ENCODE measurements around the gene THRA. TPM values are rescaled to one million over a fixed set of nuclear protein-coding genes. Genes with fewer than 3 reads are reported as not detected.

Gene THRA
- polyA plus RNA-seq, 1 of the 3 experiments (the other 2 are of a cell fraction) = 23.1 TPM

DNA sequence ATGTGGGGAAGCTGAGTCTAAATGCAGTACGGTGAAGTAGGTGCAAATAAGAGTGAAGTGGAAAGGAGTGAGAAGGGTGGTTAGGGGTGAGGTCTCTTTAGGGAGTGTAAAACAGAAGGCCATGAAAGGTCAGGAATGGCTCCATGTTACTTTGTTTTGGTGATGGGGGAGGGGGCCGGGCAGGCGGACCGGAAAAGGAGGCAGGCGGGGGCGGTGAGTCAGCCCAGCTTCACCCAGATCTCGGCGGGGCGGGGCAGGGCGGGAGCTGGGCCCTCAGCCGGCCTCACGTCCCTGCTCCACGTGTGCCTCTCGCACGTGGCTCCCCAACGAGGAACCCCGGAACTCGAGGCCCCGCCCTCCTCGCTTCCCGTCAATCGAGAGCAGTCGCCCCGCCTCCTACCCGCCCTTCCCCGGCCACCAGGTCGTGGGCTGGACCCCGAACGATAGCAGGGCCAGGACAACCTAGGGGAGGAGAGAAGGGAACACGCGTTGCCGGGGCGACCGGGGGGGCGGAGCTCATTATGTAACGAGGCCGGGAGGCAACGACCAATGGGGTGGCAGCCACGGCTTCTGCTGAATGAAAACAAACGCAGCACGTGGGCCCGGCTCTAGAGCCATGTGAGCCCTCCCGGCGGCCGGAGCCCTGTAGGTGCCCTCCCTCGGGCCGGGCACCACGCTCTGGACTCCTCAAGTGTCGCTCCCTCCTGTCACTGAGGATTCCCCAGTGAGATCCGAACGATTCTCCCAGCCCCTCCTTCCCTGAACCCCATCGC lies 36.3 kb downstream of the THRA start (continued):
- TF ChIP-seq, protein P1, sequence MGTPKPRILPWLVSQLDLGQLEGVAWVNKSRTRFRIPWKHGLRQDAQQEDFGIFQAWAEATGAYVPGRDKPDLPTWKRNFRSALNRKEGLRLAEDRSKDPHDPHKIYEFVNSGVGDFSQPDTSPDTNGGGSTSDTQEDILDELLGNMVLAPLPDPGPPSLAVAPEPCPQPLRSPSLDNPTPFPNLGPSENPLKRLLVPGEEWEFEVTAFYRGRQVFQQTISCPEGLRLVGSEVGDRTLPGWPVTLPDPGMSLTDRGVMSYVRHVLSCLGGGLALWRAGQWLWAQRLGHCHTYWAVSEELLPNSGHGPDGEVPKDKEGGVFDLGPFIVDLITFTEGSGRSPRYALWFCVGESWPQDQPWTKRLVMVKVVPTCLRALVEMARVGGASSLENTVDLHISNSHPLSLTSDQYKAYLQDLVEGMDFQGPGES (IDR thresholded peaks at IDR 0.05; ENCODE audit: low read depth, low read length) = no peak
- TF ChIP-seq SMC3 (IDR thresholded peaks at IDR 0.05; ENCODE audit: low read depth, low read length) (no peak; the same call in 1 of the 2 replicates), MXI1 (IDR thresholded peaks at IDR 0.05; ENCODE audit: low read depth, low read length) (peak; percentile 99), MEF2A (IDR thresholded peaks at IDR 0.05; ENCODE audit: borderline replicate concordance, low read depth) (no peak), CHD2 (IDR thresholded peaks at IDR 0.05; ENCODE audit: low read length, partially characterized antibody) (peak; percentile 64), NFIC (IDR thresholded peaks at IDR 0.05; ENCODE audit: borderline replicate concordance) (peak; percentile 37; the same call in 1 of the 2 replicates), MAX (IDR thresholded peaks at IDR 0.05; ENCODE audit: low read depth) (peak; percentile 99), EP300 (IDR thresholded peaks at IDR 0.05; ENCODE audit: borderline replicate concordance in 1 of 2, low read depth in 1 of 2, low read length in 1 of 2) (peak; percentile 16 to 81; a peak in 2 of 4 replicates), FOXJ3 (CRISPR knock-in tag; IDR thresholded peaks at IDR 0.05) (no peak)
- TF ChIP-seq, protein P2, sequence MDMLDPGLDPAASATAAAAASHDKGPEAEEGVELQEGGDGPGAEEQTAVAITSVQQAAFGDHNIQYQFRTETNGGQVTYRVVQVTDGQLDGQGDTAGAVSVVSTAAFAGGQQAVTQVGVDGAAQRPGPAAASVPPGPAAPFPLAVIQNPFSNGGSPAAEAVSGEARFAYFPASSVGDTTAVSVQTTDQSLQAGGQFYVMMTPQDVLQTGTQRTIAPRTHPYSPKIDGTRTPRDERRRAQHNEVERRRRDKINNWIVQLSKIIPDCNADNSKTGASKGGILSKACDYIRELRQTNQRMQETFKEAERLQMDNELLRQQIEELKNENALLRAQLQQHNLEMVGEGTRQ (IDR thresholded peaks at IDR 0.05; ENCODE audit: borderline replicate concordance, low read depth, low read length) = 0 out of 2 replicates have a peak, but pooled peaks have one; percentile 4

DNA sequence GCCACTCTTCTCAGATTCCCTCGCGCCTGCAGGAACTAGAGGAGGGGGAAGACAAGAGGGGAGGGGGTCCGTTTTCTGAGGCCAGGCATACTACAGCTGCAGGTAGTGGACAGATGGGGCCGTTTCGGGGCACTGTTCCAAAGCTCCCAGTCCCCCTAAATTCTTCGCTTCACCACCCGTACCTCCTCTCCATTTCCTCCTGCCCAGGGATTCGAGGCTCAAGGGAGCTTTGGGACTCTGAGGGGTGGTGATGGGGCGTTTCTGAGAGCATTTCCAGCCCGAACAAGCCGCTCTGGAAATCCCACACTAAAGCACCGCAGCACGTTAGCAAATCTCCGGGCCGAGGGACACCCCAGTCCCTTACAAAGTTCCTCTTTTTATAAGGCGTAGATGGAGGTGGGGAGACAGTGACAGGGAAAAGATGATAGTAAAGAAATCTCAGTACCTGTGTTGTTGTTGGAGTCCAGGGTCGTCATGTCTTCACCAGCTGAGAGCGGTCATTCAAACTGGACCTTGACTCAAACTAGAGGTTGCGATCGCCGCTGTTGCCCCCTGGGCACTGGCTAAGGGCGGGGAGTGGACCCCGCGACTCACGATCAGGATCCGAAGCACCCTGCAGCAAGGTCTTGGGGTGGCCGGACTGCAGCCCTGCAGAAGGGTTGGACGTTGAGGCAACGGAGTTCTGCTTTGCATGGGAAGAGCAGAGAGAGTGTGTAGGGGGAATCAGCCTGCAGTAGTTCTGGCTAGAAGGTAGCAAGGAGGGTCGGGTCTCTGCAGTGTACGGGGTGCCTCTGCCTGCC lies 37.1 kb downstream of the THRA start:
- Histone ChIP-seq H4K20me1 (ENCODE audit: insufficient read depth) (0 out of 2 replicates have a peak, but pooled peaks cover 5% of the 10 kb centered on the region), H3K9me2 (no peaks in the 10 kb centered on the region), H3K36me3 (replicated peaks in 1 of 2; ENCODE audit: control insufficient read depth in 1 of 2, insufficient read depth in 2 of 2, low read length in 1 of 2) (peaks cover 19 to 20% of the 10 kb centered on the region in 2 experiments), H2AFZ (ENCODE audit: low read depth) (no peak overlapping the region), H3F3A (replicated peaks; ENCODE audit: insufficient read depth) (peaks cover 8% of the 10 kb centered on the region), H3K79me2 (ENCODE audit: insufficient read depth) (peaks cover 31% of the 10 kb centered on the region), H3K4me2 (peak overlapping the region; percentile 96), H3K9ac (peak overlapping the region; percentile 99), H3K27me3 (ENCODE audit: insufficient read depth) (no peaks in the 10 kb centered on the region), H3K4me3 (ENCODE audit: low read depth in 2 of 2, low read length in 1 of 2) (peak overlapping the region; percentile 73 to 96), H3K27ac (ENCODE audit: low read depth in 2 of 2, low read length in 1 of 2) (peak overlapping the region; percentile 74 to 95), H3K9me3 (no peaks in the 10 kb centered on the region), H3K4me1 (ENCODE audit: control insufficient read depth in 1 of 2, insufficient read depth in 2 of 2, low read depth in 1 of 2, low read length in 1 of 2) (peaks cover 14 to 28% of the 10 kb centered on the region in 2 experiments; a peak in 1 of 4 replicates)
- POLR2A ChIA-PET = interaction anchor here (0.6 to 3.3 kb wide), 5 partner anchors 10 to 398 kb away, joined by 3 to 25 read pairs (median 4); partner anchors contain the start of gene WIPF2
- DNase-seq = no peak
- 9% methylated on average over 25 of the region's 31 CpGs for WGBS (ENCODE audit: low lambda C conversion rate)
- TF ChIP-seq SIN3A (IDR thresholded peaks at IDR 0.05; ENCODE audit: borderline replicate concordance, low read depth, low read length) (no peak), NRF1 (IDR thresholded peaks at IDR 0.05; ENCODE audit: low read depth, low read length) (no peak), TAF1 (IDR thresholded peaks at IDR 0.05; ENCODE audit: borderline replicate concordance, low read depth, low read length) (no peak), ELF1 (IDR thresholded peaks at IDR 0.05) (no peak), EZH2phosphoT487 (IDR thresholded peaks at IDR 0.05; ENCODE audit: borderline replicate concordance, low read depth) (no peak), FOXM1 (IDR thresholded peaks at IDR 0.05; ENCODE audit: low read depth) (no peak)
- TF ChIP-seq, protein P2 (IDR thresholded peaks at IDR 0.05; ENCODE audit: borderline replicate concordance, low read depth, low read length) = no peak
- TF ChIP-seq, protein P1 (IDR thresholded peaks at IDR 0.05; ENCODE audit: low read depth, low read length) = no peak
- TF ChIP-seq, protein P3, sequence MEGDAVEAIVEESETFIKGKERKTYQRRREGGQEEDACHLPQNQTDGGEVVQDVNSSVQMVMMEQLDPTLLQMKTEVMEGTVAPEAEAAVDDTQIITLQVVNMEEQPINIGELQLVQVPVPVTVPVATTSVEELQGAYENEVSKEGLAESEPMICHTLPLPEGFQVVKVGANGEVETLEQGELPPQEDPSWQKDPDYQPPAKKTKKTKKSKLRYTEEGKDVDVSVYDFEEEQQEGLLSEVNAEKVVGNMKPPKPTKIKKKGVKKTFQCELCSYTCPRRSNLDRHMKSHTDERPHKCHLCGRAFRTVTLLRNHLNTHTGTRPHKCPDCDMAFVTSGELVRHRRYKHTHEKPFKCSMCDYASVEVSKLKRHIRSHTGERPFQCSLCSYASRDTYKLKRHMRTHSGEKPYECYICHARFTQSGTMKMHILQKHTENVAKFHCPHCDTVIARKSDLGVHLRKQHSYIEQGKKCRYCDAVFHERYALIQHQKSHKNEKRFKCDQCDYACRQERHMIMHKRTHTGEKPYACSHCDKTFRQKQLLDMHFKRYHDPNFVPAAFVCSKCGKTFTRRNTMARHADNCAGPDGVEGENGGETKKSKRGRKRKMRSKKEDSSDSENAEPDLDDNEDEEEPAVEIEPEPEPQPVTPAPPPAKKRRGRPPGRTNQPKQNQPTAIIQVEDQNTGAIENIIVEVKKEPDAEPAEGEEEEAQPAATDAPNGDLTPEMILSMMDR (IDR thresholded peaks at IDR 0.05) = no peak
- CTCF ChIA-PET = interaction anchor here (0.9 to 12.5 kb wide), 11 partner anchors 12 to 121 kb away, joined by 3 to 98 read pairs (median 4); partner anchors contain the start of gene THRA

Measured in SK-N-SH (cell line).